Prostate gland (tissue), 2 donors: ENCODE results near the gene KRTAP2-2. TPM values are rescaled to one million over a fixed set of nuclear protein-coding genes. Genes with fewer than 3 reads are reported as not detected.
"Not testable (repeated sequence)": the region's sequence is repeated elsewhere in the genome, so short reads cannot be mapped to it uniquely, and the experiment has no call there.

ENCODE experiments used
- DNase-seq: peaks from one replicate; pipeline ENCODE4 v3.0.0-alpha.2; 2019; ENCODE audit warnings: low spot score
- H3K27ac ChIP-seq, 2 donors: fragments of 200-600 bp; sonication (generic); 2 replicates each; pipeline ENCODE4 v1.5.1; 2017 to 2019
- H3K27me3 ChIP-seq: fragments of 200-600 bp; sonication (generic); replicated peaks from 2 replicates; pipeline ENCODE4 v1.5.1; 2019; ENCODE audit not compliant: insufficient read depth
- H3K36me3 ChIP-seq, 2 donors: fragments of 200-600 bp; sonication (generic); 1 replicate in 1 of 2; 2 replicates in 1 of 2; pipeline versions ENCODE4 v1.5.1 to v1.8.1; 2017 to 2019
- H3K4me1 ChIP-seq: fragments of 200-600 bp; sonication (generic); replicated peaks from 2 replicates; pipeline ENCODE4 v1.5.1; 2019
- H3K4me3 ChIP-seq, 2 donors: fragments of 200-600 bp; sonication (generic); 2 replicates each; pipeline ENCODE4 v1.5.1; 2017 to 2019
- H3K9me3 ChIP-seq: fragments of 200-600 bp; sonication (generic); 2 replicates; pipeline ENCODE4 v1.5.1; 2017
- CTCF ChIP-seq, 4 experiments: fragments of 200-600 bp in 2 of 4; fragments of 450-650 bp in 2 of 4; sonication (generic) in 2 of 4; IDR thresholded peaks; 1 replicate in 3 of 4; 2 replicates in 1 of 4; pipeline ENCODE4 v1.5.1; 2016 to 2019; ENCODE audit warnings: antibody characterized with exemption in 4 of 4, mild to moderate bottlenecking in 2 of 4, moderate library complexity in 2 of 4
- POLR2A ChIP-seq: fragments of 450-650 bp; IDR thresholded peaks from one replicate; pipeline ENCODE4 v1.6.1; 2016; ENCODE audit warnings: antibody characterized with exemption, mild to moderate bottlenecking
- POLR2AphosphoS5 ChIP-seq: sonication (generic); formaldehyde crosslinking; IDR thresholded peaks from one replicate; pipeline ENCODE4 v1.6.1; 2017; ENCODE audit warnings: antibody characterized with exemption
- WGBS: methylation state at CpG from one replicate; pipeline ENCODE4 v1.1.5; 2018; 5-methylcytosine and 5-hydroxymethylcytosine counted together
- intact Hi-C: fragments of 100-400 bp; cut with DNase I; formaldehyde crosslinking; loops from one replicate; pipeline ENCODE4 v1.14.2; 2022
- total RNA-seq, 2 donors: library from RNA; depleted of rRNA; stranded (reverse); fragments of >200 nt; gene quantifications; one replicate each; pipeline ENCODE4 v1.1.0, GENCODE V29; 2016

KRTAP2-2 gene
- not detected for total RNA-seq

GRCh38 chr17:41055130-41055529 lies at the start of gene KRTAP2-2:
TSS of gene KRTAP2-2 (minus strand) at chr17:41055230. CDS start at chr17:41055211, 19 bp downstream.
- intact Hi-C loops, DNase-seq, H3K27me3 ChIP-seq, H3K27ac ChIP-seq, H3K4me1 ChIP-seq, H3K36me3 ChIP-seq, H3K9me3 ChIP-seq, H3K4me3 ChIP-seq: not testable (repeated sequence)
- 75% methylated on average over 1 of the region's 6 CpGs for WGBS

GRCh38 chr17:41104386-41105038 lies 49.5 kb upstream of the KRTAP2-2 start:
- H3K4me1 ChIP-seq, H3K27ac ChIP-seq, intact Hi-C loops, H3K27me3 ChIP-seq, H3K9me3 ChIP-seq, H3K4me3 ChIP-seq, DNase-seq, H3K36me3 ChIP-seq: not testable (repeated sequence)
- 44% methylated on average over 2 of the region's 2 CpGs for WGBS

- TF ChIP-seq POLR2A (no peak), CTCF (IDR thresholded peaks at IDR 0.05) (no peak), POLR2AphosphoS5 (no peak)
- no peaks in the 10 kb centered on the region for H3K27me3 ChIP-seq
- no peak overlapping the region for H3K4me3 ChIP-seq
- no peaks in the 10 kb centered on the region for H3K9me3 ChIP-seq
- no peak overlapping the region for H3K27ac ChIP-seq
- intact Hi-C loops = no loop called here
- no peaks in the 10 kb centered on the region for H3K4me1 ChIP-seq
- no peaks in the 10 kb centered on the region for H3K36me3 ChIP-seq
- no peak for DNase-seq
- WGBS = 93% methylated on average over 1 of the region's 1 CpG
Observed at GRCh38 chr17:41103896-41104295, 48.9 kb upstream of the KRTAP2-2 start.

- Histone ChIP-seq H3K4me1 (no peaks in the 10 kb centered on the region), H3K27ac (no peak within 1 kb of the TSS), H3K36me3 (no peaks in the 10 kb centered on the region), H3K4me3 (no peak within 1 kb of the TSS), H3K27me3 (no peaks in the 10 kb centered on the region), H3K9me3 (no peaks in the 10 kb centered on the region)
- 61% methylated on average over 10 of the region's 10 CpGs for WGBS
- DNase-seq = no peak
- TF ChIP-seq POLR2A (no peak), CTCF (IDR thresholded peaks at IDR 0.05) (no peak), POLR2AphosphoS5 (no peak)
- intact Hi-C loops = no loop called here
Observed at GRCh38 chr17:41101586-41102259, 46.7 kb upstream of the KRTAP2-2 start, which contains the start of gene KRTAP4-16. TSS of gene KRTAP4-16 (minus strand) at chr17:41102209. CDS start at chr17:41102209, 0 bp downstream.

GRCh38 chr17:41099682-41100480 lies 44.9 kb upstream of the KRTAP2-2 start:
- H3K4me3 ChIP-seq, H3K4me1 ChIP-seq, H3K9me3 ChIP-seq, H3K36me3 ChIP-seq, H3K27ac ChIP-seq, H3K27me3 ChIP-seq, intact Hi-C loops, DNase-seq: not testable (repeated sequence)
- 64% methylated on average over 7 of the region's 7 CpGs for WGBS

- H3K27me3 ChIP-seq = no peaks in the 10 kb centered on the region
- no peaks in the 10 kb centered on the region for H3K4me1 ChIP-seq
- no peak for DNase-seq
- 81% methylated on average over 6 of the region's 6 CpGs for WGBS
- H3K4me3 ChIP-seq = no peak overlapping the region
- H3K27ac ChIP-seq = no peak overlapping the region
- no peaks in the 10 kb centered on the region for H3K36me3 ChIP-seq
- TF ChIP-seq CTCF (IDR thresholded peaks at IDR 0.05) (no peak), POLR2AphosphoS5 (no peak), POLR2A (no peak)
- intact Hi-C loops = no loop called here
- H3K9me3 ChIP-seq = no peaks in the 10 kb centered on the region
Observed at GRCh38 chr17:41098481-41098880, 43.5 kb upstream of the KRTAP2-2 start.
